ENCODE measurements around the gene GRPEL1. TPM values are rescaled to one million over a fixed set of nuclear protein-coding genes. Genes with fewer than 3 reads are reported as not detected.

GRPEL1 gene
- total and polyA plus RNA-seq, 2 of the 13 experiments (the other 11 are each of a cell fraction or from before 2014, with no cell fraction given): 32.3 to 141 TPM

GRCh38 chr4:7024336-7024890 is 43.5 kb downstream of the GRPEL1 start (continued):
- TF ChIP-seq, protein P1, sequence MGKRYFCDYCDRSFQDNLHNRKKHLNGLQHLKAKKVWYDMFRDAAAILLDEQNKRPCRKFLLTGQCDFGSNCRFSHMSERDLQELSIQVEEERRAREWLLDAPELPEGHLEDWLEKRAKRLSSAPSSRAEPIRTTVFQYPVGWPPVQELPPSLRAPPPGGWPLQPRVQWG (CRISPR knock-in tag; IDR thresholded peaks at IDR 0.05; ENCODE audit: borderline replicate concordance, low read depth): no peak
- TF ChIP-seq SIN3B (IDR thresholded peaks at IDR 0.05; ENCODE audit: low read length) (no peak), ZC3H4 (CRISPR knock-in tag; IDR thresholded peaks at IDR 0.05; ENCODE audit: borderline replicate concordance) (no peak), JUND (CRISPR knock-in tag; IDR thresholded peaks at IDR 0.05) (no peak), PBX2 (CRISPR knock-in tag; IDR thresholded peaks at IDR 0.05) (no peak), EED (CRISPR knock-in tag; IDR thresholded peaks at IDR 0.05) (no peak), GATA4 (IDR thresholded peaks at IDR 0.05; ENCODE audit: borderline replicate concordance, low read depth) (no peak), CEBPB (IDR thresholded peaks at IDR 0.05; ENCODE audit: borderline replicate concordance, low read depth, low read length) (no peak), HNRNPL (IDR thresholded peaks at IDR 0.05; ENCODE audit: low read depth, low read length) (no peak)
- TF ChIP-seq, protein P2, sequence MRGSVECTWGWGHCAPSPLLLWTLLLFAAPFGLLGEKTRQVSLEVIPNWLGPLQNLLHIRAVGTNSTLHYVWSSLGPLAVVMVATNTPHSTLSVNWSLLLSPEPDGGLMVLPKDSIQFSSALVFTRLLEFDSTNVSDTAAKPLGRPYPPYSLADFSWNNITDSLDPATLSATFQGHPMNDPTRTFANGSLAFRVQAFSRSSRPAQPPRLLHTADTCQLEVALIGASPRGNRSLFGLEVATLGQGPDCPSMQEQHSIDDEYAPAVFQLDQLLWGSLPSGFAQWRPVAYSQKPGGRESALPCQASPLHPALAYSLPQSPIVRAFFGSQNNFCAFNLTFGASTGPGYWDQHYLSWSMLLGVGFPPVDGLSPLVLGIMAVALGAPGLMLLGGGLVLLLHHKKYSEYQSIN (CRISPR knock-in tag; IDR thresholded peaks at IDR 0.05; ENCODE audit: borderline replicate concordance): no peak

DNA sequence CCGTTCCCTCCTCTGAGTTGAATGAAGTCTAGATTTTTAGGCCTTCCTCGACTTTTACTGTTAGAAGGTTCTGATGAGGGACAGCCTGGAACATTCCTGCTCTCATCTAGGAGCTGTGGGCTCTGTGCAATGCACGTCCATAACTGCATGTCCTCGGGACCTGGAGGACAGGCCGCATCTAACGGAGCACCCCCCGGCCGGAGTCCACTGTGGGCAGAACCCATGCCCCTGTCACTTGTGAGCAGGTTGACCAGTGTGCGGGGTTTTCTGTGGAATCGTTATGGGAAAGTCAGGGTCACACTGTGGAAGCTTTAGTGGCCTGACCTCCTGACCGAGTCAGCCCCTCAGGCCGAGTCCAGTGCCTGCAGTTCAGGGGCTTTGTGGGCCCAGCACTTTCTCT is 44.0 kb downstream of the GRPEL1 start:
- no peak for FAIRE-seq
- Histone ChIP-seq H3K9ac (ENCODE audit: insufficient read depth, low read depth, low read length) (no peak overlapping the region), H3K4me1 (ENCODE audit: insufficient read depth, low read length) (peaks cover 29% of the 10 kb centered on the region), H3K27me3 (ENCODE audit: control insufficient read depth in 1 of 2, insufficient read depth in 2 of 2, low read length in 2 of 2) (no peaks in the 10 kb centered on the region), H3K9me3 (ENCODE audit: low read length) (no peaks in the 10 kb centered on the region), H3K79me2 (ENCODE audit: insufficient read depth, low read length) (no peaks in the 10 kb centered on the region), H3K27ac (ENCODE audit: extremely low read length, insufficient read depth, low read length) (no peak overlapping the region), H3K36me3 (replicated peaks in 1 of 2; ENCODE audit: control insufficient read depth in 1 of 2, insufficient read depth in 2 of 2, low read length in 2 of 2) (peaks cover 24 to 67% of the 10 kb centered on the region in 2 experiments; a peak in 4 of 5 replicates), H2AFZ (ENCODE audit: low read length) (no peak overlapping the region), H4K20me1 (ENCODE audit: insufficient read depth, low read length) (no peaks in the 10 kb centered on the region), H3K4me3 (replicated peaks in 1 of 3; ENCODE audit: insufficient read depth in 1 of 3, low read depth in 2 of 3, low read length in 3 of 3) (no peak overlapping the region), H3K4me2 (ENCODE audit: low read depth, low read length) (no peak overlapping the region)
- CTCF ChIA-PET (ENCODE audit: low intra/inter-chr PET ratio, low total read pairs): no interaction called here
- intact Hi-C loops (cut with micrococcal nuclease; ENCODE audit: unreplicated experiment): no loop called here
- in situ Hi-C loops (cut with HindIII; ENCODE audit: extremely low pct_ligation_motif_present, low pct_unique_long_range_greater_than_20kb): no loop called here
- no TSS peak for BruUV-seq (replicated peaks)
- ATAC-seq: no peak
- POLR2A ChIA-PET: no interaction called here
- DNase-seq (ENCODE audit: low spot score): no peak
- WGBS (ENCODE audit: low lambda C conversion rate): 98% methylated on average over 10 of the region's 12 CpGs
- TF ChIP-seq, protein P3, sequence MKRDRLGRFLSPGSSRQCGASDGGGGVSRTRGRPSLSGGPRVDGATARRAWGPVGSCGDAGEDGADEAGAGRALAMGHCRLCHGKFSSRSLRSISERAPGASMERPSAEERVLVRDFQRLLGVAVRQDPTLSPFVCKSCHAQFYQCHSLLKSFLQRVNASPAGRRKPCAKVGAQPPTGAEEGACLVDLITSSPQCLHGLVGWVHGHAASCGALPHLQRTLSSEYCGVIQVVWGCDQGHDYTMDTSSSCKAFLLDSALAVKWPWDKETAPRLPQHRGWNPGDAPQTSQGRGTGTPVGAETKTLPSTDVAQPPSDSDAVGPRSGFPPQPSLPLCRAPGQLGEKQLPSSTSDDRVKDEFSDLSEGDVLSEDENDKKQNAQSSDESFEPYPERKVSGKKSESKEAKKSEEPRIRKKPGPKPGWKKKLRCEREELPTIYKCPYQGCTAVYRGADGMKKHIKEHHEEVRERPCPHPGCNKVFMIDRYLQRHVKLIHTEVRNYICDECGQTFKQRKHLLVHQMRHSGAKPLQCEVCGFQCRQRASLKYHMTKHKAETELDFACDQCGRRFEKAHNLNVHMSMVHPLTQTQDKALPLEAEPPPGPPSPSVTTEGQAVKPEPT (CRISPR knock-in tag; IDR thresholded peaks at IDR 0.05; ENCODE audit: low read depth): no peak
- TF ChIP-seq ZC3H13 (CRISPR knock-in tag; IDR thresholded peaks at IDR 0.05) (no peak), ZNF577 (CRISPR knock-in tag; IDR thresholded peaks at IDR 0.05; ENCODE audit: borderline replicate concordance, low read depth) (no peak), KMT2B (CRISPR knock-in tag; IDR thresholded peaks at IDR 0.05) (no peak), ADNP (CRISPR knock-in tag; IDR thresholded peaks at IDR 0.05) (no peak)
- TF ChIP-seq, protein P4, sequence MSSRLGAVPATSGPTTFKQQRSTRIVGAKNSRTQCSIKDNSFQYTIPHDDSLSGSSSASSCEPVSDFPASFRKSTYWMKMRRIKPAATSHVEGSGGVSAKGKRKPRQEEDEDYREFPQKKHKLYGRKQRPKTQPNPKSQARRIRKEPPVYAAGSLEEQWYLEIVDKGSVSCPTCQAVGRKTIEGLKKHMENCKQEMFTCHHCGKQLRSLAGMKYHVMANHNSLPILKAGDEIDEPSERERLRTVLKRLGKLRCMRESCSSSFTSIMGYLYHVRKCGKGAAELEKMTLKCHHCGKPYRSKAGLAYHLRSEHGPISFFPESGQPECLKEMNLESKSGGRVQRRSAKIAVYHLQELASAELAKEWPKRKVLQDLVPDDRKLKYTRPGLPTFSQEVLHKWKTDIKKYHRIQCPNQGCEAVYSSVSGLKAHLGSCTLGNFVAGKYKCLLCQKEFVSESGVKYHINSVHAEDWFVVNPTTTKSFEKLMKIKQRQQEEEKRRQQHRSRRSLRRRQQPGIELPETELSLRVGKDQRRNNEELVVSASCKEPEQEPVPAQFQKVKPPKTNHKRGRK (CRISPR knock-in tag; IDR thresholded peaks at IDR 0.05): no peak
- TF ChIP-seq, protein P5, sequence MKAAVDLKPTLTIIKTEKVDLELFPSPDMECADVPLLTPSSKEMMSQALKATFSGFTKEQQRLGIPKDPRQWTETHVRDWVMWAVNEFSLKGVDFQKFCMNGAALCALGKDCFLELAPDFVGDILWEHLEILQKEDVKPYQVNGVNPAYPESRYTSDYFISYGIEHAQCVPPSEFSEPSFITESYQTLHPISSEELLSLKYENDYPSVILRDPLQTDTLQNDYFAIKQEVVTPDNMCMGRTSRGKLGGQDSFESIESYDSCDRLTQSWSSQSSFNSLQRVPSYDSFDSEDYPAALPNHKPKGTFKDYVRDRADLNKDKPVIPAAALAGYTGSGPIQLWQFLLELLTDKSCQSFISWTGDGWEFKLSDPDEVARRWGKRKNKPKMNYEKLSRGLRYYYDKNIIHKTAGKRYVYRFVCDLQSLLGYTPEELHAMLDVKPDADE (CRISPR knock-in tag; IDR thresholded peaks at IDR 0.05): no peak

Data from HepG2 (cell line).